GM18858 (cell line): ENCODE results near the gene PAF1.
"Not testable (repeated sequence)": the region's sequence is repeated elsewhere in the genome, so short reads cannot be mapped to it uniquely, and the experiment has no call there.

Experiments used
- ATAC-seq: cut with Tn5 transposase; IDR thresholded peaks from one replicate; pipeline ENCODE4 v1.9.1; 2021; ENCODE audit not compliant: unreplicated experiment

Gene PAF1

GRCh38 chr19:39356647-39357046 lies 34.3 kb downstream of the PAF1 start:
- no peak for ATAC-seq

GRCh38 chr19:39356073-39356472 lies 34.8 kb downstream of the PAF1 start:
- no peak for ATAC-seq

- no peak for ATAC-seq
Observed at GRCh38 chr19:39355253-39355652, 35.7 kb downstream of the PAF1 start.

DNA sequence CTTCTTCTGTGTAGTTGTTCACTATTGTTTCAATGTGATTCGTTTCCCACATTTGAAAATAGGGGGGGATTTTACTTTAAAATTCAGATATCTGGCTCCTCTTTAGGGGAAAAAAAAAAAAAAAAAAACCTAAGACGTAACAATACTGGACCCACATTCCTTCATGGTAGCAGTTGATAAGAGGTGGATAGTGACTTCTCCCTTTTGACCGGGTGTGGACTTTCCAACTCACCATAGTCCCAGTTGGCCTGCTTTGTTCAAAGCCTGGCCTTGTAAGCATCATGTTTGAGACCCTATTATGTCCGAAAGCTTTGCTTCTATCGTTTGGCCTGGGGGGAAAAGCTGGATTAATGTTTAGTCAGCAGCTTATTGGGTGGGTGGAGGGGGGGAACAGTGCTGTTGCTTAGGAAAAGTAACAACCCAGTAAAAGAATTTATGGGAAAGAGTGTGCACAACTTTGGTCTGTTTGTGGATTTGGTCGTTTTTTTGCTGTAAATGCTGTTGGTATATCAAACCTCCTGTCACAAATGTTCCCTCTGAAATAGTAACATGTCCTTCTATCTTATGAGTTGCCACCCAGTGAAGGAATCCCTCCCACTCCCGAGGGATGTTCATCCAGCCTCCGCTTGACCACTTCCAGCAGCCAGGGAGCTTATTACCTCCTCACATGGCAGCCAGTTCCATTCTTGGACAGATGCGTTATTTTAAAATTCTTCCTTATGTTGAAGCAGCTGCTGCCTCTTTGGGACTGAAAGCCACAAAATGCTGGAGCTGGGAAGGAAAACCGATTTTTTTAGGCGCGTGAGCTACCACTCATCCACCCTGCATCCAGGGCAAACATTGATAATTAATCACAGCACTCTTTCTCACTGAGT lies 38.3 kb downstream of the PAF1 start:
- no peak for ATAC-seq

- peak; percentile 60 for ATAC-seq
Observed at GRCh38 chr19:39351537-39352064, 39.3 kb downstream of the PAF1 start.

DNA sequence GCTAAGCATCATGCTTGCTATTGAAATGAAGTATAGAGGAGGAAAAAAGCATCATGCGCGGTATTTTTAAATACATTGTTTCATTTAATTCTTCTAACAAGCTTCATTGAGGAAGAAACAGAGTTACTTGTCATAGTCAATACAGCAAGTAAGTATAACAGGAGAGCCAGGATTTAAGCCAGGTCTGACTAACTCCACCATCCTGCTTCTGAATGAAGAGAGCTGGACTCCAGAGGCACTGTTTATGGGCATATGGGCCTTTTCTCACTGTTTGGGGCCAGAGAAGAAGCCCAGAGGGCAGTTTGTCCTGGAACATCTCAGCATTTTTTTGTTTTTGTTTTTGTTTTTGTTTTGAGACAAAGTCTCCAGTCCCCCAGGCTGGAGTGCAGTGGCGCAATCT lies 40.8 kb downstream of the PAF1 start:
- no peak for ATAC-seq

GRCh38 chr19:39349326-39349725 lies 41.6 kb downstream of the PAF1 start:
- no peak for ATAC-seq

GRCh38 chr19:39347332-39348164 lies 43.4 kb downstream of the PAF1 start:
- ATAC-seq, result no peak

DNA sequence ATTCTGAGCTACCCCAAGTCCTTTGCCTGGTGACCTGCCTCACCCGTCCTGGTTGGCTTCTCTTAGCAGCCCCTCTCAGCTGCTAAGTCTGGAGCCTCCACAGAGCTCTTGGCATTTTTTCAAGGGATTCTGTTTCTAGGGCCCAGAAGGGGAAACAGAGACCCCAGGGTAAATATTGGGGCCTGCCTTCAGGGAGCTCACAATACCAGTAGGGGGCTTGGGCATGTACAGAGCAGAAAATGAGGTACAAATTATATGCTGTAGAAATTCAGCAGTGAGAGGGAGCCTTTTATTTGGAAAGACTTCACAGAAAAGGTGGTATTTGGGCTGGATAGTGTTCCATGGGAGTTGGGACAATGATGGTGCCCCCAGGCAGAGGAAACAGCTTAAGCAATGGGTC lies 45.0 kb downstream of the PAF1 start:
- ATAC-seq, result no peak

DNA sequence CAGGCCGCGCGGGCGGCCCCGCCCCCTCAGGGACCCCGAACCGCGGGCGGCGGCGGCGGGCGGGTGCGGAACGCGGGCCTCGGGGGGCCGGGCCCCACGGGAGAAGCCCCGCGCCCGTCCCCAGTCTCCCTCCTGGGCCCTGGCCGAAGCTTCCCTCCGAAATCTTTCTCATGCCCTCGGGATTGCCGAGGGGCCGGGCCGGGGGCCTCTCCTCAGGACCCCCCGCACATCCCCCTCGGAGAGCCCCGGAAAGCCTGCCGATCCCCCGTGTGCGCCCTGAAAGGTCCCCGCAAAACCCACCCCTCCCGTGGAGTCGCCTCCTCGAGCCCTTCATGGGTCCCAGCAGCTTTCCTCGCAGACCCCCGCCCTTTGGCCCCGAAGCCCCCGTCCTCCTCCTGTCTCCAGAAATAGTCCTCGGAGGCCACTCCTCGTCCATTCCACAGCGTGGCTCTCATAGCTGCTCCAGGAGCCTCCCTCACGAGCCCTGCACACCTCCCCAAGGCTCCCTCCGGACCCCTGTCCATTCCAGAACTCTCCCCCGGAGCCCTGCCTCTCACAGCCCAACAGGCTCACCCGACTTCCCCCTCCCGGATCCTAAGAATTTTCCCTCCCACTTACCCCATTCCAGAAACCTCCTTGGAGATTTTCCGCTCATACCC lies 48.1 kb downstream of the PAF1 start:
- ATAC-seq, result peak; percentile 6

DNA sequence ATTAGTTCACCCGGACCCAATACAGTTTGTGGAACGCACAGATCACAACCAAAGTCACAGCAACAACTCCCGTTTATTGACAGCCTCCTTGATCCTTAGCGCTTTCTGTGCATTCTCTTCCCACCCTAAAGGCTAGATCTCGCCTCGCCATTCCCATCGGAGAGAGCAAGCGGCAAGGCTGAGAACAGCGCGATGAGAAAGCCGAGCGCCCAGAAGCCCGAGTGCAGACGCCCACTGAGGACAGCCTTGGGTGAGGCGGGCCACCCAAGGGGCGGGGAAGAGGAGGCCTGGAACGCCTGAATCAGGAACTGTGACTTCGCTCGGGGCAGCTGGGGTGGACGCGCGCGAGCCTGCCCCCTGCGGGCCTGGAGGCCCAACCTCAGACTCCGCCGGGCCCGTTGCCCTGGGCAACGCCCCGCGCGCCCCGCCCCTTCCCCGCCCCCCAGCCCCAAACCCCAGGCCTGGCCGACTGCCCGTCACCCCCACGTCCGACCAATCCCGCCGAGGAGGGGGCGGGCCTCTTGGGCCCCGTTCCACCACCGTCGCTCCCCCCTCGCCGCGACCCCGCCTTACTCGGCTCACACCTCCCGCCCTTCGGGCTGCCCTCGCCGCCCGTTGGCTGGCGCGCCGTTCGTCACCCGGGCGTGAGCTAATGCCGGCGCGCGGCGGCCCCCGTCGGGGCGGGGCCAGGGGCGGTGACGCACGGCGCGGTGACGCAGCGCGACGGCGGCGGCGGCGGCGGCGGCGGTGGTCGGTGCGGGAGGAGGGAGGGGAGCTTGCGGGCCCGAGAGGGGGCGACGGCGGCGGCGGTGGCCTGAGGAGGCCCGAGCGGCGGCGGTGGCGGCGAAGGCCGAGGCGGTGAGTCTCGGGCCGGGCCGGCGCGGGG lies 48.9 kb downstream of the PAF1 start, which contains the start of gene SAMD4B:
TSS of gene SAMD4B (plus strand) at position 703 of the 886 bp plus-strand sequence. CDS start 14,473 bp downstream, outside the sequence.
- ATAC-seq, result peak; percentile 77

DNA sequence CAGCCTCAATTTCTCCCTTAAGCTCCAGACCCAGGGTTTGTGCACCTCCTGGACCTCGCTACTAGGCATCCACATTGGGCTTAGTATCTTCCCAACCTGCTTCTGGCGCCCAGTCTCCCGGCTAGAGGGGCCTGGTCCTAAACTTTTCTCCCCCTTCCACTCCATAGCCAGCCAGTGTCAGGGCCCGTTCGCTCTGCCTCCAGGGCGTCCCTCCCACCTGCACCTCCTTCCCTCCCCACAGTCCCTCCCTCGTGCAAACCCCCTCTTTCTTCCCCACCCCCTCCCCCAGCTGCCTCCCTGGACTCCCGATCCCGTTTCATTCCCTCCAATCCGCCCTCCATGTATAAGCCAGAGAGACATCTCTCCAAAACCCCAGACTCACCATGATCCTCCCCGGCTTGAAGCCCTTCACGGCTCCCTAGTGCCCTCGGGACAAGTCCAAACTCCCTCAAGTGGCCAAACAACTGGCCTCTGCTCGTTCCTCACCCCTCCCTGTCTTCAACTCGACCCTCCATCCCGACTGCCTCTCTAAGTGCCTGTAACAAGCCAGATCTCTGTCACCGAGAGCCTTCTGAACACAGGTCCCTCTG lies 49.7 kb downstream of the PAF1 start:
- no peak for ATAC-seq

- ATAC-seq, result not testable (repeated sequence)
Observed at GRCh38 chr19:39340156-39340555, 50.8 kb downstream of the PAF1 start.

- no peak for ATAC-seq
Observed at GRCh38 chr19:39339674-39340073, 51.2 kb downstream of the PAF1 start.

GRCh38 chr19:39336483-39336882 lies 54.4 kb downstream of the PAF1 start:
- no peak for ATAC-seq
